Skeletal muscle tissue (tissue), 4 donors: ENCODE measurements around the gene DOCK8. TPM values are rescaled to one million over a fixed set of nuclear protein-coding genes. Genes with fewer than 3 reads are reported as not detected.

Experiments used
- H3K27ac ChIP-seq: one replicate; pipeline ENCODE4 v1.7.0; 2013; ENCODE audit warnings: mild to moderate bottlenecking, low read depth, low read length, inconsistent platforms
- H3K27me3 ChIP-seq, 3 donors: one replicate each; pipeline ENCODE4 v1.7.0; 2013; ENCODE audit warnings: low read length in 3 of 3; ENCODE audit not compliant: control insufficient read depth in 3 of 3, insufficient read depth in 3 of 3
- H3K36me3 ChIP-seq, 3 donors: one replicate each; pipeline ENCODE4 v1.7.0; 2013; ENCODE audit warnings: low read length in 3 of 3; ENCODE audit not compliant: control insufficient read depth in 3 of 3, insufficient read depth in 3 of 3
- H3K4me1 ChIP-seq, 3 donors: one replicate each; pipeline ENCODE4 v1.7.0; 2013; ENCODE audit warnings: low read length in 3 of 3, mild to moderate bottlenecking in 3 of 3; ENCODE audit not compliant: control insufficient read depth in 3 of 3, insufficient read depth in 3 of 3
- H3K4me3 ChIP-seq, 3 donors: one replicate each; pipeline ENCODE4 v1.7.0; 2013; ENCODE audit warnings: low read length in 3 of 3
- H3K9ac ChIP-seq, 3 donors: one replicate each; pipeline ENCODE4 v1.7.0; 2013; ENCODE audit warnings: low read length in 3 of 3, mild to moderate bottlenecking in 3 of 3, moderate library complexity in 2 of 3, low read depth in 1 of 3
- H3K9me3 ChIP-seq, 3 donors: one replicate each; pipeline ENCODE4 v1.7.0; 2013; ENCODE audit warnings: low read length in 3 of 3; ENCODE audit not compliant: control insufficient read depth in 3 of 3
- total RNA-seq: library from RNA; depleted of rRNA; stranded (reverse); fragments of >200 nt; gene quantifications from one replicate; pipeline ENCODE4 v1.2.3, GENCODE V29; 2014
- donor health status: Osteomylitis.

The DOCK8 gene
- total RNA-seq, 1 donor from 2014 or later, result 13.0 TPM

DNA sequence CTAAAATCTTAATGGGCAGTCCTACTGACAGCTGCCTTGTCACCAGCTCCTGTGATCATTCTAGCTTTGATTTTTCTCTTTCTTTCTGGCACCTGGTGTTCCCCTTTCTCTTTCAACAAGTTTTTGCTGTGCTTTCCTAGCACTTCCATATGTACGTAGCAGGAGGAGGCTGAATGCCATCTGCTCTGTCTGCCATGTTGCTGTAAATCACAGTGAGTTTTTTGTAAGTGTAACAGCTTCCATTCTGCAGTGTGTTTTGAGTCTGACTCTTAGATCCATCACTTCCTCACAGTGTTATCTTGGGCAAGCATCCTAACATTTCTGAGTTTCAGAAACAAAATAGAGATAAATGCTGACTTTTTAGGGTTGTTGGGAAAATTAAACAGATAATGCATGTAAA is 247.9 kb downstream of the DOCK8 start:
- Histone ChIP-seq H3K27ac (no peak overlapping the region), H3K27me3 (no peaks in the 10 kb centered on the region), H3K36me3 (no peaks in the 10 kb centered on the region), H3K9ac (no peak overlapping the region), H3K4me1 (no peaks in the 10 kb centered on the region), H3K9me3 (no peaks in the 10 kb centered on the region), H3K4me3 (no peak overlapping the region)

DNA sequence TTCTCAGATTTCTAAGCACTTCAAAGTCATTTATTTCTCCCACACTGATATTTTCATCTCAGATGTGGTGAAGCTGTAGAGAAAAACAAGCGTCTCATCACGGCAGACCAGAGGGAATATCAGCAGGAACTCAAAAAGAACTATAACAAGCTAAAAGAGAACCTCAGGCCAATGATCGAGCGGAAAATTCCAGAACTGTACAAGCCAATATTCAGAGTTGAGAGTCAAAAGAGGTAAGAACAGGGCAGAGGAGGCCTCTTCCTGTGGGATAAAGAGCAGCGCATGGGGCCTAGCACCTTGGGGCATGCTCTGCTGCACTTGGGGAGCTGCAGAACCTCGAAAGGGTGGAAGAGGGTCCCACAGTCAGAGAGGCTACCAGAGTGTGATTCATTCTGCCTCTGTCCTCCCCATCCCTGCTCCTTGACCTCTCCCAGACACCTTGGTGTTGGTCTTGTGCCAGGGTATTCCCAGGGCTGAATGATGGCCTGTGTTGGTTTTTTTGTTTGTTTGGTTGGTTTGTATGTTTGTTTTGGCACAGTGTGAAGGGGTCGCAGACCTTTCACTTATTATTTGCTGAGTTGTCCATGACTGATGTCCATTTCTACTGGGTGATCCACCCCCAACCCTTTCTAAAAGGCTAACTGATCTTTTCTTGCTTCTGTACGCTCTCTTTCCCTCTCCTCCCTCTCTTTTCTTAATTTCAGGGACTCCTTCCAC is 248.9 kb downstream of the DOCK8 start:
- no peaks in the 10 kb centered on the region for H3K36me3 ChIP-seq
- H3K27ac ChIP-seq, result no peak overlapping the region
- no peak overlapping the region for H3K4me3 ChIP-seq
- H3K4me1 ChIP-seq, result no peaks in the 10 kb centered on the region
- no peak overlapping the region for H3K9ac ChIP-seq
- H3K9me3 ChIP-seq, result no peaks in the 10 kb centered on the region
- no peaks in the 10 kb centered on the region for H3K27me3 ChIP-seq

DNA sequence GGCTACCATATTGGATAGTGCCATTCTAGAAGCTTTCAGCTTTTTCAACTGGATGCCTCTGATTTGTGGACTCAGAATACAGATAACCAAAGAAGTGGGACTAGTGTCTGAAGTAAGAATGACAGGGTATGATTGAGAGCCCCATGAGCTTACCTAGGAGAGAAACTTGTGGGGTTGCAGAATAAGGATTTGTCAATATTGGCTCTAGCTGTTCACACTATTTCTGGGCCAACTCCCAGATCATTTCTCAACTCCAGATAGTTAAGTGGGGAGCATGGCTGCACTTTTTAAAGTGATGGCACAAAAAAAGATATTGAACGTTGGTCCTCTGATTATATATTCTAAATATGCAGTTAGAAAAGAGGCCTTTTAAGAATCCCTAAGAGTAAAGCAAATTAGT is 252.1 kb downstream of the DOCK8 start:
- Histone ChIP-seq H3K4me3 (no peak overlapping the region), H3K9me3 (no peaks in the 10 kb centered on the region), H3K27ac (no peak overlapping the region), H3K27me3 (no peaks in the 10 kb centered on the region), H3K36me3 (no peaks in the 10 kb centered on the region), H3K4me1 (peaks cover 6 to 22% (median 18%) of the 10 kb centered on the region in 3 donors), H3K9ac (no peak overlapping the region)

DNA sequence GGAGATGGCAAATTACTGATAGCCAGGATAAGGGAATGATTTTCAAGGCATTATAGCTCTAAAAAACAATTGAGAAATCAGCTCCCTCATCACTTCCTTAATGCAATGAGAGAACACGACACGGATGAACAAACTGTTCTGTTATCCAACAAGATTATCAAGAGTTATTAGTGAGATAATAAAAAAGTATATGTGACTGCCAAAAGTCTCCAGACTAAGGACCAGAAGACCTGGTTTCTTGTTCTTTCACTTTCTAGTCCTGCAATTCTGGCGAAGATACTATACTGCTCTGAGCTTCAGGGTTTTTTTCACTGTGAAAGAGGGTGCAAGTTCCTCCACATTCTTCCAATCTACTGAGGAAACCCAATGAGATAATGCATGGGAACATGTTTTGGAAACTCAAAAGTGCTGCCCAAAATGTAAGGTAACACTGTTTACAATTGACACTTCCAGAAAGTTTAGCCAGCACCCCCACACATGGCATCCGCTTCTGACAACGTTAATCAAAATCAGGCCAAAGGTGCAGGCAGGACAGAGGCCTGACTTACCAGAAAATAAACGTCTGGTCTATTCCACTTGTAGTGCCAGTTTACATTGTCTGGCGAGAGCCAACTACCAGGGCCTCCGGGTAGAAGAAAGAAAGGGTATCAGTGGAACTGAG is 254.2 kb downstream of the DOCK8 start:
- Histone ChIP-seq H3K9ac (peak overlapping the region in 1 of 3 donors; percentile 94), H3K9me3 (no peaks in the 10 kb centered on the region), H3K27me3 (no peaks in the 10 kb centered on the region), H3K27ac (peak overlapping the region; percentile 42), H3K4me3 (peak overlapping the region; percentile 61 to 90 (median 83)), H3K4me1 (peaks cover 6 to 22% (median 18%) of the 10 kb centered on the region in 3 donors), H3K36me3 (no peaks in the 10 kb centered on the region)

DNA sequence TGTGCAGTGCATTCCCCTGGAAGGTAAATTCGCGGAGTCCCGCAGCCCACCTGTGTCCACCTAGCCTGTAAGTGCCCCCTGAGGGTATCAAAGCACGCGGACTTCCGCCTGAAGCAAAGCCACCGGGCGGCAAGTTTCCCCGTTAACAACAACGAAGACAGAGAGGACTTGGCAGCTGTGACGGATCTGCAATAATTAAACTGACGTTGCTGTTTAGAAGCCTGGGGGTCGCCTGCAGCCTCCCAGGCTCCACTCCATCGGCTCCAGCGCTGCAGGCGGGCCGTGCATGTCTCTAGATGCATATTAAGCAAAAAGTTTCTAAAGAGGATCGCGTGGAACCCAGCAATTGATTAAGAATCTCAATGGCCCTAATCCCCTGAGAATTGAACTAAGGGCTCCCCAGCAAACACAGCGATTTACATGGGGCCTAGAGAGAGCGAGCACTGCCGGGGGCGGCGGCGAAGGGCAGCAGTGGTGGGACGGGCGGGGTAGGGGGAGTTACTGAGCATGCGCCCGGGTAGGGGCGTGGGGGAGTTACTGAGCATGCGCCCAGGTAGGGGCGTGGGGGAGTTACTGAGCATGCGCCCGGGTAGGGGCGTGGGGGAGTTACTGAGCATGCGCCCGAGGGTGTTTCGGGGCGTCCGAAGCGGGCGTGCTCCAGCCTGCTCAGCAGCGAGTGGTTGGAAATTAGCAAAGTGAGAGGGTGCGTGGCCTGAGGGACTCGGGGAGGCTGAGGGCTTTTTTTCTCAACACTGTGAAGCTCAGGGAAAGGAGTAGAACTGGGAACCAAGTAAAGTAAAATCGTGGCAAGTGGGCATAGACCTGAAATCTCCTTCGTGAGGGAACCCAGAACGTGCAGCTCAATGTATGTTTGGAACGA is 255.2 kb downstream of the DOCK8 start:
- Histone ChIP-seq H3K4me1 (peaks cover 6 to 22% (median 18%) of the 10 kb centered on the region in 3 donors), H3K9me3 (no peaks in the 10 kb centered on the region), H3K27me3 (no peaks in the 10 kb centered on the region), H3K36me3 (no peaks in the 10 kb centered on the region), H3K27ac (peak overlapping the region; percentile 59), H3K4me3 (peak overlapping the region; percentile 80 to 90 (median 83)), H3K9ac (peak overlapping the region; percentile 66 to 94 (median 76))

DNA sequence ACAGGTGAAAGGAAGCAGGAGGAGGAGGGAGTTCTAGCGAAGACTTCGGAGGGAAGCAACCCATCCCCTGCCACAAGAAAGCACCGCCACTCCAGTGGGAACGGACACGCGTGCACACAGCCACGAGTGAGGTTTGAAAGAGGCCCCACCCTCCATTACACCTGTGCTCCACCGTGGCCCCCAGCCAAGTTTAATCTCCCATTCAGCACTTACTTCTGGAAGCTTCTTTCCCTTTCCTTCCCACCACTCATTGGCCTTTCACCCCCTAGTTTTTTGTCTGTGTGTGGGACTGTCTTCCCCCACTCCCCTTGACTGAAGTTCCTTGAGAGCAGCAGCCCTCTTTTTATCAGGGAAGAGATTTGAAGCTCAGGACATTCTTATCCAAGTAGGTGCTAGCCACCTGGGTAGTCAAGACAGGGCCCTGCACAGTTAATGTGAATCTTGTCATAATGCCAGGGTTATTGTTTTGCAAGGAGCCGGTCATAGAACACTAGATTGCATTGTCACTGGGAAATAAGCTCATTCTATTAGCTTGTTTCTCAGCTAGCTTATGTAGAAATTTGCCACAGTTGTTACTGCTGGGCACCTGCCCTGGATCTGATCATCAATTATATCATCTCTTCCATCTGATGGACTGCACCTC is 256.0 kb downstream of the DOCK8 start:
- H3K9ac ChIP-seq, result peak overlapping the region; percentile 59 to 87 (median 66)
- H3K27ac ChIP-seq, result peak overlapping the region; percentile 59
- H3K4me1 ChIP-seq, result peaks cover 6 to 22% (median 18%) of the 10 kb centered on the region in 3 donors
- H3K27me3 ChIP-seq, result no peaks in the 10 kb centered on the region
- peak overlapping the region; percentile 71 to 90 (median 80) for H3K4me3 ChIP-seq
- no peaks in the 10 kb centered on the region for H3K36me3 ChIP-seq
- H3K9me3 ChIP-seq, result no peaks in the 10 kb centered on the region

DNA sequence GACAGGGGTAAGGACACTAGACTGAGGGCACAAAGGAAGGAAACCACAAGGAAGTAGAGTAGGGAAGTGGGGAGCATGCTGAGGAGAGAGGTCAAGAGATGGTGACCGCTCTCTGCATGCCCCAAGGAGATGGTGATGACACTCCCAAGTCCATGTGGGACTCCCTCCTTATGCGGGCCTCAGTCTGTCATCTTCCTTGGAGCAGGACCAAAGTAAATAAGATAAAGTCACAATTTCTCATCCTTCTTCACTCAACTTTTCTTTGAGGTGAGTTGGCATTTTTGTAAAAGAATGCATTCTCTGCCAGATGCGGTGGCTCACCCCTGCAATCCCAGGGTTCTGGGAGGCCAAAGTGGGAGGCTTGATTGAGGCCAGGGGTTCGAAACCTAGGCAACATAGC is 256.7 kb downstream of the DOCK8 start:
- no peak overlapping the region for H3K27ac ChIP-seq
- H3K9me3 ChIP-seq, result no peaks in the 10 kb centered on the region
- no peak overlapping the region for H3K9ac ChIP-seq
- H3K36me3 ChIP-seq, result no peaks in the 10 kb centered on the region
- H3K4me3 ChIP-seq, result peak overlapping the region in 2 of 3 donors; percentile 80 to 90
- H3K4me1 ChIP-seq, result peaks cover 6 to 22% (median 18%) of the 10 kb centered on the region in 3 donors
- H3K27me3 ChIP-seq, result no peaks in the 10 kb centered on the region

DNA sequence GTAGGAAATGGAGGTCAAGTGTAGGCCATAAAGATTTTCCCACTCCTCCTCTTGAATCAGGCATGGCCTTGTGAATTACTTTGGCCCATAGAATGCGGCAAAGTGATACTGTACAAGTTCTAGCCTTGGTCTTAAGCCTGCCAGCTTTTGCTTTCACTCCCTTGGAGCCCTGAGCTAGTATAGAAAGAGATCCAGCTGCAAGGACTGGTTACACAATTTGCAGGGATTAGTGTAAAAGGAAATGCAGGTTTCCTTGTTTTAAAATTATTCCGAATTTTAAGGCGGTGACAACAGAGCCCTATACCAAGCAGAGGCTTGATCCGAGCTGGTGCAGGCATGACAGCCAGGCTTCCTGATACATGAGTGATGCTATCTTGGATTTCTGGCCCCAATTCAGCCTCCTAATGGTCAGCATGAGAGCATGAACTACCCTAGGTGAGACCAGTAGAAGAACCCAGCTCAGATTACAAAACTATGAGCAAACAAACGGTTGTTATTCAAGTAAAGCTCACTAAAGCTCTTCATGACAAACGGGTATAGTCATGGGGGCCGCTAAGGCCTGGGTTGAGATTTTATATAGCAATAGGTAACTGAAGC is 257.9 kb downstream of the DOCK8 start:
- Histone ChIP-seq H3K9me3 (no peaks in the 10 kb centered on the region), H3K4me3 (no peak overlapping the region), H3K4me1 (peaks cover 6 to 22% (median 18%) of the 10 kb centered on the region in 3 donors), H3K27me3 (no peaks in the 10 kb centered on the region), H3K36me3 (no peaks in the 10 kb centered on the region), H3K27ac (no peak overlapping the region), H3K9ac (no peak overlapping the region)

DNA sequence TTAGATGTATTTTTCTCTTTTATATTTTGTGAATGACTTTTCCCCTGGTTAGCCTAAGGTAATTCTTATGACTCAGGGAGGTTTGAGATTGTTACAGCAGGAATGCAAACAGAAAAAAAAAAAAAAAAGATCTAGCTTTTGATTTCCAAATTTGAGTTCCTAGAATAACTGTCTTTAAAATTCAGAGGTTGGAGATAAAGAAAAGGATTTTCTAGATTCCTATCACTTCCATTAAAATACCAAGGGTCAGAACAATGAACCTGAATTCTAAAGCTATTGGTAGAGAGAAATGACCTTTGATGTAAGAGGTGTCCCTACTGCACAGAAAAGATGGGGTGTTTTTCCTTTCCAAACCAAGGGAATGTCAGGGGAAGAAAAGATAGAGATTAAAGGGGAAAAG is 262.5 kb downstream of the DOCK8 start:
- Histone ChIP-seq H3K9me3 (no peaks in the 10 kb centered on the region), H3K4me3 (no peak overlapping the region), H3K27ac (no peak overlapping the region), H3K9ac (no peak overlapping the region), H3K4me1 (no peaks in the 10 kb centered on the region), H3K36me3 (no peaks in the 10 kb centered on the region), H3K27me3 (no peaks in the 10 kb centered on the region)
